T47D (cell line): Measurements from ENCODE around the gene TPCN2.

Experiments
- DNase-seq, 2 experiments: peaks; one replicate each; pipeline versions ENCODE4 v3.0.0 to v3.0.0-alpha.2; 2011 to 2012; ENCODE audit warnings: low read depth in 1 of 2, low spot score in 1 of 2
- JUND ChIP-seq: IDR thresholded peaks from 2 replicates; pipeline ENCODE4 v1.6.1; 2012; ENCODE audit warnings: low read depth
- in situ Hi-C: cut with HindIII; loops from 2 replicates; pipeline ENCODE4 v1.10.0; 2016; ENCODE audit warnings: low sequenced_read_pairs, low pct_unique_long_range_greater_than_20kb

TPCN2 gene

GRCh38 chr11:69034123-69034867, 14.4 kb upstream of the TPCN2 start:
- TF ChIP-seq JUND = no peak
- no peak for DNase-seq
- in situ Hi-C loops = no loop called here

GRCh38 chr11:69035150-69035945, 13.4 kb upstream of the TPCN2 start:
- DNase-seq = no peak
- TF ChIP-seq JUND = no peak
- in situ Hi-C loops = no loop called here

DNA sequence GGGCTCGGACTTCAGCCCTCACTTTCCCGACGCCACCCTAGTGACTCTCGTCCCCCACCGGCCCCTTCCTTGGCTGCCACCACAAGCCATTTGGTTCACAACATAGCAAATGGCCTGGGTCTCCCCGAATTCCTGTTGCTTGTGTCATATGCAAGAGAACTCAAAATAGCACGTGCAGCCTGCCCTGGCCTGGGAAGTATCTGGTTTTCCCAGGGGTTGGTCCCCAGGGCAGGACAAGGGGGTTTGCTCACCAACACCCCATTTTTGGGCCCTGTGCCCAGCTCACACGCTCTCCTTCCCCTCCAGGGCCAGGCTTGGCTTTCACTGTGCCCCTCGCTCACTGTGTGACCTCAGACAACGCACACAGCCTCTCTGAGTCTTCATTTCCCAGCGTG, 12.8 kb upstream of the TPCN2 start:
- TF ChIP-seq JUND = no peak
- no peak for DNase-seq
- in situ Hi-C loops = no loop called here

- in situ Hi-C loops = no loop called here
- no peak for TF ChIP-seq JUND
- no peak for DNase-seq
Measured at GRCh38 chr11:69037074-69037473, 11.7 kb upstream of the TPCN2 start.

GRCh38 chr11:69037544-69037943, 11.2 kb upstream of the TPCN2 start:
- no peak for TF ChIP-seq JUND
- in situ Hi-C loops = no loop called here
- DNase-seq = no peak

DNA sequence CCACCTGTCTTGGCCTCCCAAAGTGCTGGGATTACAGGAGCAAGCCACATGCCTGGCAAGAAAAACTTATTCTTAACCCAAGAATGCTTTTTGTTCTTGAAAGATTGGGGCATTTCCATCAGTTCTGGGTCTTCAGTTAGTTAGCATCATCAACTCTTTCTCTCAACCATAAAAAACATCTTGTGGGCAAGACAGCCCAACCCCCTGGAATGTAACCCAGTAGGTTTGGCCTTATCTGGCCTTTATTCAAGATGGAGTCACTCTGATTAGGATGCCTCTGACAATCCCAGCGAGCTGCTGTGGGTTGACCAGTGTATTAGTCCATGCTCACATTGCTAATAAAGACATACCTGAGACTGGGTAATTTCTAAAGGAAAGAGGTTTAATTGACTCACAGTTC, 9.2 kb upstream of the TPCN2 start:
- in situ Hi-C loops = no loop called here
- no peak for TF ChIP-seq JUND

DNA sequence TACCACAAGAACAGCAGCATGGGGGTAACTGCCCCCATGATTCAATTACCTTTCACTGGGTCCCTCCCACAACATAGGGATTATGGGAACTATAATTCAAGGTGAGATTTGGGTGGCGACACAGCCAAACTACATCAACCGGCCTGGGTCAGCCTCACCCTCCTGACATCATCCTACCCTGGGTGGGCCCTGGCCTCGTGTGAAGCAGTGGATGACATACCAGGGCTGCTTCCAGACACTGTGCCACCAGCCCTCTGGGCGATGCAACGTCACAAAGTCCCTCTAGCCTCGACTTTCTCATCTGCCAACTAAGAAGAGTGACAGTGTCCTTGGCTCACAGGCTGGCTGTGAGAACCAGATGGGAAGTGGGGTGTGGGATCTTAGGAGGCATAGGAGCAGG, 8.7 kb upstream of the TPCN2 start:
- in situ Hi-C loops = no loop called here
- TF ChIP-seq JUND = no peak
- DNase-seq = no peak

More for the DNA sequence above, 9.2 kb upstream of the TPCN2 start:
- DNase-seq = no peak

DNA sequence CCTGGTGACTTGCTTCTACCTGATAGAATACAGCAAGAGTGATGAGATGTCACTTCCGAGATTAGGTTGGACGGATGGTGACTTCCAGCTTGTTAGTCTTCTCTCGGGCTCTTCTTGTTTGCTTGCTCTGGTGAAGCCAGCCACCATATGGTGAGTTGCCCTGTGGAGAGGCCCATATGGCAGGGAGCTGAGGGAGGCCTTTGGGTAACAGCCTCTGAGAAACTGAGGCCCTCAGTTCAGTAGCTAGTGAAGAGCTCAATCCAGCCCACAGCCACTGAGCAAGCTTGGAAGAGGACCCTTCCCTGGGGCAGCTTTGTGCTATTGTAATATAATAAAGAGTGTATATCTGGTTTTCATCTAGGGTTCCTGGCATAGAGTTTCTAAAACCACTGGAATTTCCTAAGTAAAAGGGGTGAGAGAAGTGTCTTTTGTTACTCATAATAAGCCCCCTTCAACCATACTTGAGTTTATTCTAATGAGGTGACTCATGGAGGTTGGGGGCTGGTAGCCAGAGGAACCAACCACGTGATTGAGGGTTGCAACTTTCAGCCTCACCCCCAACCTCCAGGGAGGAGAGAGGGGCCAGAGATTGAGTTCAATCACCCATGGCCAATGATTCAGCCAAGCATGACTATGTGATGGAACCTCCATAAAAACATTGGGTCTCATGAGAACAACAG, 8.0 kb upstream of the TPCN2 start:
- in situ Hi-C loops = no loop called here

GRCh38 chr11:69041516-69041915, 7.2 kb upstream of the TPCN2 start:
- in situ Hi-C loops = no loop called here

More for the DNA sequence above, 8.0 kb upstream of the TPCN2 start:
- DNase-seq = no peak
- no peak for TF ChIP-seq JUND

GRCh38 chr11:69044111-69045013, 4.4 kb upstream of the TPCN2 start:
- no peak for TF ChIP-seq JUND
- in situ Hi-C loops = no loop called here
- peak; percentile 70 to 88 for DNase-seq

More at GRCh38 chr11:69041516-69041915, 7.2 kb upstream of the TPCN2 start:
- no peak for DNase-seq
- TF ChIP-seq JUND = no peak

DNA sequence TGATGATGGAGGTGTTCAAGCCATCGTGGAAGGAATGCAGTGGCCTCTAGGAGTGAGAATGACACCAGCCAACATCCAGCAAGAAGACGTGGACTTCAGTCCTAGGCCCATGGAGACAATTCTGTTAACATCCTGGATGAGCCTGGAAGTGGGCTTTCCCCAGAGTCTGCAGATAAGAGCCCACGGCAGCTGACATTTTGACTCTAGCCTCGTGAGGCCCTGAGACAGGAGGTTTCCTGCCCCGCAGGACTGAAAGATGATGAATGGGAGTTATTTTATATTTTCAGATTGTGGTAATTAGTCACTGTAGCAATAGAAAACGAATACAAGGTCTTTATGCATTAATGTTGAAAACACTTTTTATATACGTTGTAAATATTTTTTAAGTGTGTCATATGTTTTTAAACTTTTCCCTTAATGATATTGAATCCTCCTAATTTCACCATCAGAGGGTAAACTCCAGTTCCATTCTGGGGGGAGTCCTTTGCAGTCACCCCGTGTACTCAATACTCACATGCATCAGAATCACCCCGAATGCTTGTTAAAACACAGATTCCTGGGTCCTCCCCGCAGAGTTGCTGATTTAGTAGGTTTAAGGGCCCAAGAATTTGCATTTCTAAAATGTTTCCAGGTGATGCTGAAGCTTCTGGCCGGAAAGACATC, 570 bp upstream of the TPCN2 start:
- no peak for DNase-seq
- in situ Hi-C loops = no loop called here
- TF ChIP-seq JUND = no peak

DNA sequence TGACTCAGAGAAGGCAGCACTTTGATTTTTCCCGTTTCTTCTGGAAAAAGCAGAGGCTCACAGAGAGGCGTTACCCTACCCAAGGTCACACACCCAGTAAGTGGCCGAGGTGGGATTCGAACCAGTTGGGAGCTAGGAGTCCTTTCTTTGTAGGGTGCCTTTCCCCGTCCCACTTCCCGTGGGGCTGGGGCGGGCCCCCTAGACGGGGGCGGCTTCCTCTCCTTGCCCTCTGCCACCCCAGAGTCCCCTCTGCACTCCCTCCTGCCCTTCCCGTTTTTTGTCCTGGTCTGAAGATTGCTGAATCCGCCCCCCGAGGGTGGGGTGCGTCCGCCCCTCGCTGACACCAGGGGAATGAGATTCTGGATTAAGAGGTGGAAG, 747 bp downstream of the TPCN2 start:
- TF ChIP-seq JUND = no peak
- in situ Hi-C loops = no loop called here
- peak in 1 of 2 experiments; percentile 12 for DNase-seq
